Activated naive CD8-positive, alpha-beta T cell treated with anti-CD3 and anti-CD28 coated beads, Interleukin-2, amount 50 U/mL, for 16 hours (primary cell): ENCODE results near the gene FGF14.

Experiments used
- DNase-seq: peaks from one replicate; pipeline ENCODE4 v3.0.0-alpha.2; 2020; ENCODE audit warnings: low read depth, low spot score

The FGF14 gene

DNA sequence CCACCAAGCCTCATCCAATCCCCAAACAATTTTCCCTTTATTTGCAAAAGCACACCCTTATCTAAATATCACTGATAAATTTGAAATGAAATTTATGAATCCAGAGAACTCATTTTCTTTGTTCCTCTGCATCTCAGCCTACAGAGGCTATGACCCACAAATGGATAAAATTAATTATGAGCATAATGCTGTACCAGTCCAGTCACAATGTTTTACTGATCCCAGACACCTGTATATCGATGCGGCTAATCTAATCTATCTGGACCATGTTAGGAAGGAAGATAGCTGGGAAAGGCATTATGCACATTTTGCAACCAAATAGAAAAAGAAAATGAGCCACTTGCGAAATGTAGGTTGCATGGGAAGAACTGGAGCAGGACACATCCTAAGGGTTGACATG lies 150.0 kb downstream of the FGF14 start:
- no peak for DNase-seq

DNA sequence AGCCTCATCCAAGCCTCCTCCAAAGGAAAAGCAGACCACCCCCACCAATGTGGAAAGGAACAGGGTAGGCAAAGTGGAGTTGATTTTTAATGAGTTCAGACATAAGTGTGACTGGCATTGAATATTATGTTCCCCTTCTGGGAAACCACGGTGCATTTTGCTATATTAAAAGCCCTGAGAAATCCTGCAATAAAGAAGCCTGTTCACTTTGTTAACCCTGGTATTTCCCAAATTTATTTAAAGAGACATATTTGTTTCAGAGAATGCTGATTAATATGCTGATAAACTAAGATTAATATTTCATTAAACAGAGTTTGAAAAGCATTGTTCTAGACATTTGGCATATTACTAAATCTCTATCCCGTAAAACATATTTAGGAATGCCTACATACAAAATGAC lies 151.4 kb downstream of the FGF14 start:
- DNase-seq, result no peak

DNA sequence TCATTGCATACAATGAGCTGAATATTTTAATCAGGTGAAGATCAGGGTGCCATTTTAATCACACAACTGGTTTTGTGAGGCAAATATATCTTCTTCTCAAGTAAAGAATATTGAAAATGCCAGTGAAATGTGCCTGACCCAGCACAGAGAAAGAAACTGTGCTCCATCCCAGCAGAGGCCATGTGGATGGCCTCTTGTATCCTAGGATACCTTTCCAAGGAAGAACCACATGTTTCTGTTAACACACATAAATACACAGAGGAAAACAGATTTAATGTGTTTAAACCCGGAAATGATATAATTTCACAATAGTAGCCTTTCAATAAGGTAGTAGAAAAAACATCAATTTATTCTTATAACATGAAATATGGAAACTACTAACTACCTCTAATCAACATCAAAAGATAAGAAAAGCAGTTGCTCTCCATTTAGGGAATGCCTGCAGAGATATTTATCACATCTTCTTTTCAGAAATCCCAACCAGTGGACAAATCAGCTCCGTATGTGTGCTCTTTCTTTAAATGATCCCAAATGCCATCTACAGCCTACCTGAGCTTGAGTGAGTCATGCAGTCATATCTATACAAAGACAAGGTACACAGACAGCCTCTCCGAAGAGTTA lies 157.1 kb downstream of the FGF14 start:
- no peak for DNase-seq

DNA sequence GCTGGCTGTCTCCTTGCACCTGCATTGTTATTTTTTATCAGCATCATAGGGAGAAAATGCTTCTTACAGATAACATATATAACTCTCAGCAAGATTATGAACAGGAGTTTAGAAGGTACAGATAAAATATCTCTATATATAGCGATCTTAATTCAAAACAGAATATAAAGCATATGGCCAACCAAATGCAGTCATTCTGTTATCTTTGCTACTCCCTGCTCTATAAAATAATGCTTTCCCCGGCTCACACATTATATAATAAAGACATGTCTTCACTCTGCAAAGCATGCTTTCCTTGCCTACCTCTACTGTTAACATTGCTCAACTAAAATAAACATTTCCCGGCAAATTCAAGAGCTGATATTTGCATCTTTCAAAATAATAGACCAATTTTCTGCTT lies 161.7 kb downstream of the FGF14 start:
- DNase-seq, result no peak

- no peak for DNase-seq
These were observed 164.6 kb downstream of the FGF14 start for GRCh38 chr13:102237230-102237629.

DNA sequence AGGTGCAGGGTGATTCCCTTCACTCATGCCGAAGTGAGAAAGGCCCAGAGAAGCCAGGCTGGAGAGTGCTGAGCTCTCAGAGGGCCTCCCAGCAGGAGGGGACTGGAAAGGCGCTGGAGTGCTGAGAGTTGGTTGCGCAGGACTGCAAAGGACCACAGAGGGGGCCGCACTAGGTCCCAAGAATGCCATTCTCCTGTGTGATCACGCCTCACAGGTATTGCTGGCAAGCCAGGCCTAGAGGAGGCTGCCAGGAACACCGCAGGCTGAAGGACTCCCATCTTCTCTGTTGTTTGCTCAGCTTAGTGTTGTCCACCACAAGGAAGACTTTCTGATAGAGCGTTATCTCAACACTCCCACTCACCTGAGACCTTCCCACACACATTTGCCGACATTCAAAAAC lies 165.0 kb downstream of the FGF14 start:
- no peak for DNase-seq

DNA sequence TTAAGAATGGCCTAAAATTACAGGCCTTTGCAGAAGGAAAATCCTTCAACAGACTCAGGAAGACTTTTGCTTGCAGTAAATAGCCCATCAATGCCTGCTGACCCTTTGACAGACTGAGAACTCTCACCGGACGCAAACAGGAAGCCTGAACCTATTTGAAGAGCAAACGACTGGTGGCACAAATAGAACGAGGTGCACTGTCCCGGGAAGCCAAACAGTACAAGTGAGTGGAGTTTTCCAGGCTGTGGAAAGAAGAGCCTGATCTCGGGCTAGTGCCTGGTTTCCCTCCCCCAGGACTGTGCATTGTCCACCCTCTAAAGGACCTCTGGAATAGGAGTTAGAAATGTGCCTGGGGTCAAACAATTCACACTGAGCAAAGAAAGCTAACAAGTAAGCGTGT lies 165.5 kb downstream of the FGF14 start:
- DNase-seq, result no peak

DNA sequence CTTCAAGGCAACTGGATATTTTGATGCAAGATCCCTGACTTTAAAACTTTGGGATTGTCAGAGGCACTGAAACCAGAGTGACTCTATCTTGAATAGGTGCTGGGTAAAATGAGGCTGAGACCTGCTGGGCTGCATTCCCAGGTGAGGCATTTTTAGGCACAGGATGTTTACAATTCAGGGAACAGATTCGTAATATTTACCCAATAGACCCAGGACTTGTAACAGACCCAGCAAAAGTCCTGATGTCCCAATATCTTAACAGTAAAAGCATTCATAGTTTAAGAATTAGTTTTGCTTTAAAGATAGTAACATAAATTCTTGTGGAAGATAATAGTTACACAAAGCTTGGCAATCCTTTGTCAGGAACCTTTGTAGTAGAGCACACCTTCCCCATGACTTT lies 166.2 kb downstream of the FGF14 start:
- no peak for DNase-seq

- no peak for DNase-seq
These were observed 167.2 kb downstream of the FGF14 start for GRCh38 chr13:102234618-102235017.

GRCh38 chr13:102233566-102234208 lies 168.2 kb downstream of the FGF14 start:
- DNase-seq, result no peak

DNA sequence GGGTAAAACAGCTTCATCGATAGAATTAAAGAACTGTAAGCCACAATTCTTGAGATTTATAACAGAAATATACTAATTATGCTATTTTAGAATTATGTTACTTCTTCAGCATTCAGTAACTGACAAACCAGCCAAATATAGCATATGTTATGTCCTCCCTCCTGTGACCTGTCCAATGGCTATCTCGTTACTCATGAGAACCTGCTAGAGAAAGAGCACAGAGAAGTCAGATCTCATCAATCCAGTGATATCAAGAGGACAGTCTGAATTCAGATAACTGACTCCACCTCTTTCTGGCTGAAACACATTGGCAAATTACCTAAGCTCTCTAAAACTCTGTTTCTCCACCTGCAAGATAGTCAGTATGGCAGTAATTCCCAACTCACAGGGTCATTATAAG lies 170.4 kb downstream of the FGF14 start:
- DNase-seq, result no peak

DNA sequence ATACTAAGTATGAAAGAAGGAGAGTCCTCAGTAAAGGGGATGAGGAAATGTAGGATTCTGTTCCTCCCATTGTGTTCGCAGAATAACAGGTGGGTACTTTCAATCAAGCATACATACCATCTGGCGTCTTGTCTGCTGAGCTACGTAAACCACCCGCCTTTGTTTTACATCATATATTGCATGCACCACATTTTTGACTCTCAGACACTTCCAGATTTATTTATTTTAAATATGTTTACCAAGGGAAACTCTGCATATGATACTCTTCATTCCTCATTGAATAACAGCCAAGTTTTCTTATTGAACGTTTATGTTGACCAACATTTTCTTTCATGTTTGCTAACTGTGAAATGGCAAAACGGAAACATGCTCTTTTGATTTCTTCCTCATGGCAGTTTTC lies 174.1 kb downstream of the FGF14 start:
- no peak for DNase-seq

DNA sequence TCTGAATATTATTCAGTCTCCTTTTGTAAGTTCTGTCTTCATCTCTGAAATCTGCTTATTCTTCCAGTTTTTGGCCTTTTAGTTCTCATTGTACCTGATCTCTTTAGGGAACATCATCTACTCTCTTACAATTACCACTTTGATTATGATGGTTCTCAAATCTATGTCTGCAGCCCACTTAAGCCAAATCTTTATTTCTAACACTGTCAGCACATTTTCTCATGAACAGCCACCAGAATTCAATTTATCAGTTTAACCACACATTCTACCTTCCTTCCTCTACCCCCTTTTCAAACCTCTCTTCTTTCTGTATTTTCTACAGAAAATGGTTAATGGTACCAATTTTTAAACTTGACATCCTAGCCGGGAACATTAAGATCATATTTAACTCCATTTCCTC lies 175.3 kb downstream of the FGF14 start:
- no peak for DNase-seq

DNA sequence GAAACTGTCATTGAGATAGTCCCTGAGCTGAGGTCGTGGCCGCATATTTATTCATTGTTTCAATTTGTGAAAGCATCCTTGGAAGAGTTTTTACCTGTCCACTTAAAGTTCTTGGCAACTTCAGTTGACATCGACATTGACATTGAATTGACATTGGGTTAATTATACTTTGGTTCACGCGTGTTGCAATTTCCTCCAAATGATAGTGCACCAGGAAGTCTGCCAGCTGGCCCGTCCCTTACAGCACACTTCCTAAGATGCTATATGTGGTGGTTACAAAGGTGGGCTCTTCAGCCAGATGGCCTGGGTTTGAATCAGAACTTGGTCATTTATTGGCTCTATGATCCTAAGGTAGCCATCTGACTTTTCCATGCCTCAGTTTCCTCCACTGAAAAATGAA lies 176.0 kb downstream of the FGF14 start:
- no peak for DNase-seq

DNA sequence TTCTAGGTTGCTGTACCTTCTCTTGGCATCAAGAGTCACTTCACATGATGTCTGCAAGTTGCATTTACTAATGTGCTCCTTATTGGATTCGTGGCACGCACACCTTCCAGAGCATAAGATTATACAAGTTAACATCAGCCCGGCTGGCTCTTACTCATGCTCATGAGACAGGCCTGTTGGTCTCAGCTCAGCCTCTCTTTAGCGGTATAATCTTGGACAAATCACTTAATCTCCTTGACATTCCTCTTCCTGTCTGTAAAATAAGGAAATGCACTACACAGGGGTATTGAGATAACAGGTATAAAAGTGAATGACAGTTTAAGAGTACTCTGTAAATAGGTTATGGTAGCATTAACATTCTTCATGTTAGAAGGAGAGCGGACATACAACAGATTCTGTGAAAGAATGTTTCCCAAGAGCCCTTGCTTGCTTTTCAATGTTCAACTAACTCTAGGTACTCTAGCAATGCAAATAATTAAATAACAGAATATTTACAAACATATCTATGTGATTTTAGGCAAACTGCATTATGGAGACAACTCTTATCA lies 181.1 kb downstream of the FGF14 start:
- no peak for DNase-seq

DNA sequence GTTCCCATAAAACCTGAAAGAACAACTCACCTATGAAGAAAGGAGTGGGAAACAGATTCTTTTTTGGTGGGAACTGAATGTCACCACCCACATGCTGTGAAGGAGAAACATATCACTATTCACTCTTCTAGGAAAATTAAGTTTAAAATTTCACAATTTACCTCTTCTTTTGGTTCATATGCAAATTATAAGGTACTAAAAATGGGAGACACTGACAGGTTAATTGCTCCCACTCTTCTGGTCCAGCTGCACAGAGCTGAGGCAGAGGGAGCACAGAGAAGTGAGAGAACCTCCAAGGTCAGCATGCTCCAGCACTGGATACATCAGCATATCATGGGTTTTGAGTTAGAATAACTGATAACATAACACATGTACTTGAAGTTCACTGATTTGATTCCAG lies 186.9 kb downstream of the FGF14 start:
- no peak for DNase-seq

DNA sequence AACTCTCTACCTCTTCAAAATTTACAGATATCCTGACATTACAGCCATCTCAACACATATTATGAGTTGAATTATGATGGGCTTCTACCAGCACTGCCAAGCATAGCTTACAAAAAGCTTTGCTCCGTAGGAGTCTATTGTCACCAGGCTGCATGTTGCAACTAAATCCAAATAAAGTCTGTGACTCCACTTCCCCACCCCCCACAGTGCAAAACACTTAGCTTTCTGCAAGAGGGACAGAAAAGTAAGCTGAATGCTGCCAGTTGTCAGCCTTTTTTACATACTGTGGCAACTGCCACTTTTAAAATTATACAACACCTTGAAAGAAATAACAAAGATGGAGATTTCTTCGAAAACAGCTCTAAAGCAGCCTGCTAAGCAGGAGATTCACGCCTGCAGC lies 189.1 kb downstream of the FGF14 start:
- DNase-seq, result no peak

DNA sequence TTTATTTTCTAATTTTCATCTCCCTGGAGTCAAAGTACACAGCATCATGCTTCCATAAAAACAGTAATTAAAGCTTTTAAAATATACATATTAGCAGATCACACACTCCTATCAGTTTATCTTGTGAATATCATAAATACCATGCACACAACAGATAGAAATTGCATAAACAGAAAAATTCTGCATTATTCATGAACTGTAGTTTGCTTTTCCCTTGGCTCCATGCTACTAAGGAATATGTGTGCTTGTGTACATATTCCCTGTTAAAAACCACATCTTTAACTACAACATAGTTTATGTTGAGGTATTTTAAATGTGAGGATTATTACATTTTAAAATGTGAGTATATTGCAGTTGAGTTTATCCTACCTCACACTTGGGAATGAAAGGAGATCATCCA lies 193.5 kb downstream of the FGF14 start:
- no peak for DNase-seq

- no peak for DNase-seq
These were observed 194.0 kb downstream of the FGF14 start for GRCh38 chr13:102207680-102208342.

DNA sequence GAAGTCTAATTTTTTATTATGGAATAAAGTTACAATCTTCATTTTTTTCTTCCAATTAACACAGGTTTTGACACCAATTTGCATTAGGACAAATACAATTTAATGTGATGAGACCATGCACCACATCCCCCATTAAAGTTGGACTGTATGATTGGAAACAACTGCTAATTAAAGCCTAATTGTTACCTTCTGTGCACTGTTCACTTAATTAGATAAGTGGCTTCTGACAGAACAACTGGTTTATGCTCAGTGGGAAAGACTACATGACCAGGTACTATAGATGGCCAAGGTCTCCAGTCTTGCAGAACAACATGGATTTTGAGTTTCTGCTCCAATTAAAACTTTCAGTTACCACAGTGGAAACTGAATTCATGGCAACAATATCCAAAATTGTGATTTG lies 198.1 kb downstream of the FGF14 start:
- DNase-seq, result no peak

DNA sequence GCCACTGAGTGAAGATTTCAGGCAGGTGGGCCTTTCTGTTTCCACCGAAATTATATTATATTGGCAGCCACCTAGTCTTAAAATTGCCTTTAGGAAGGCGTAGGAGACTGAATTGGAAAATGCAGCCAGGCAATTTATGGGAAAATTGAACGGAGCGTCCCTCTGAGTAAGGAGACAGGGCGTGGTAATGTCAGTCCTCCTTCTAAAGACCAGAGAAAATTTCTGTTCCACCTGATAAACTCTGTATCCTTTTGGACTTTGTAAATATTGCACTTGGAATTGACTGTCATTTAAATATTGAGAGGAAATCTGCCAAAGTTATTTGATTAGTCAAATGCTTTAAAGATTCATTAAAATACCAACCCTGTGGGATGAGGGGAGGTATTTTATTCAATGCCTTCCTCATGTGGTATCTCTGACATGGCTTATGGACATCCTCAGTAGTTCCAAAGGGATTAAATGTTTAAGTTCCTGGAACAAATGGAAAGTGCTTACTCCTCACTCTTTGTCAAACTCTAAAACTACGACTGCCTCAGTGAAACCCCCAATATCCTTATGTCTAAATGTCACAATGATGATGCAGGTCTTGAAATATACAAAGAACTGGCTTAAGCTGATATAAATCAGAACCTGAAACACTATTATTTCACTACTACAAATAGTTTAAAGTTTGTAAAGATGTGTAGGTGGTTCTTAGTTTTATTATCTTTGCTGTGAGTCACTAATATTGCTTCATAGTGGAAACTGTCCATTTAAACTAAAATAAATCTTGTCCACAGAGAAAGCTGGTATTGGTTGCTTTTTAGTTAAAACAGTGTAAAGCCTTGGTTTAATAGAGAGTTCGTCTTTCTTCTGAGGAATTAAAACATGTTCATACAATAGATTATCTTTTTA lies 203.2 kb downstream of the FGF14 start:
- no peak for DNase-seq

DNA sequence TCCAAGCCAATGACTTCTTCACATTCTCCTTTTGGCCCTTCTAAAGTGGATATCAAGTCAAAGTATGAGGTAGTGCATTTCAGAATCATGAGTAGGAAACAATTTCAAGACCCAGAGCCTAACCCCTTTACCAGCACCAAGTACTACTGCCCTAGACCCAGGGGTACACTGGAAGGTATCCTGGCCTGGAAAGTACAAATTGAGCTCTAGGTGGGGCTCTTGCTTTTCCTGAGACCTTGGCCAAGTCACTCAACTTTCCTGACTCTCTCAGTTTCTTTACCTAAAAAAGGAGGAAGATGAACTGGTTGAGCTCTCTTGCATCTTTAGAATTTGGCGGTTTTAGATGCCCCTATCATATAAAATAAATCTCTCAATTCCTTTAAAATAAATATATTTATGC lies 204.7 kb downstream of the FGF14 start:
- DNase-seq, result no peak
